AML-193 (cell line): ENCODE measurements around the gene OR4D1.
A peak's percentile ranks its signal among the peaks of the same experiment; 100 is the strongest.
"Not testable (repeated sequence)": the region's sequence is repeated elsewhere in the genome, so short reads cannot be mapped to it uniquely, and the experiment has no call there.

Experiments
- DNase-seq, 2 experiments: peaks; one replicate each; lab custom pipeline; 2025; lab: John Stamatoyannopoulos, UW

Gene OR4D1

GRCh38 chr17:58147930-58148434 lies at the start of gene OR4D1:
Gene OR4D1 (plus strand): TSS chr17:58148384. CDS start chr17:58155154, 6,770 bp downstream.
- DNase-seq: no peak

GRCh38 chr17:58100506-58100905 lies 47.7 kb upstream of the OR4D1 start:
- no peak for DNase-seq

- DNase-seq: not testable (repeated sequence)
These were observed 46.3 kb upstream of the OR4D1 start for GRCh38 chr17:58101898-58102297.

DNA sequence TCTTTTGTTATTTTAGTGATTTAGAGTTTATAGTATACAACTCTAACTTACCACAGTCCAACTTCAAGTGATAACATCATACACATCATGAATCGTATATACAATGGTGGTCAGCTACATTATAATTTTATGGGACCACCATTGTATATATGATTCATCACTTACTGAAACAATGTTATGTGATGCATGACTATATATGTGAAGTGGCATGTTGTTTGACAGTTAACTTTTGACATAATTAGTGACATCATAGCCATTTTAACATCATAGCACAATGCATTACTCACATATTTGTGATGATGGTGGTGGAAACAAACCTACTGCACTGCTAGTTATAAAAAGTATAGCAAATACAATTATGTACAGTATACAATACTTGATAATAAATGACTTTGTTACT lies 43.1 kb upstream of the OR4D1 start:
- no peak for DNase-seq

DNA sequence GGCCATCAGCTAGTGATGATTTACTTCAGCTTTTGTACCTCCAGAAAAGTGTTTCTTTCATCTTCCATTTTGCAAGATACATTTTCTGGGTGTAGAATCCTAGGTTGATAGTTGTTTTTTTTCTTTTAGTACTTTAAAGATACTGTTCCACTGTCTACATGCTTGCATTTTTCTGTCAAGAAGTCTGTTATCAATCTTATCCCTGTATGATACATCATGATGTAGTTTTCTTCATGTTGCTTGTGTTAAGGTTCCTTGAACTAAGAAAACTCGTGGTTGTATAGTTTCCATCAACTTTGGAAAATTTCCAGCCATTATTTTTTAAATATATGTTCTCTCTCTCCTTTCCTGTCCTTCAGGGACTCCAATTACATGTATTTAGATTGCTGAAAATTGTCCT lies 40.9 kb upstream of the OR4D1 start:
- DNase-seq: no peak

DNA sequence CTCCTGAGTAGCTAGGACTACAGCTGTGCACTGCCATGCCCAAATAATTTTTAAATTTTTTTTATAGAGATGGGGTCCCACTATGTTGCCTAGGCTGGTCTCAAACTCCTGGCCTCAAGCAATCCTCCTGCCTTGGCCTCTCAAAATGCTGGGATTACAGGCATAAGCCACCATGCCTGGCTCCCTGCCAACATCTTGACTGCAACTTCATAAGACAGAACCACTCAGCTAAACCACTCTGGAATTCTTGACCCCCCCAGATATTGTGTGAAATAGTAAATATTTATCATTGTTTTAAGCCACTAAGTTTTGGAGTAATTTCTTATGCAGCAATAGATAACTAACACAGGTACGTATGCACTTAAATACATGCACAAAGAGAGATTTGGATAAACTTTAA lies 39.0 kb upstream of the OR4D1 start:
- DNase-seq: no peak

DNA sequence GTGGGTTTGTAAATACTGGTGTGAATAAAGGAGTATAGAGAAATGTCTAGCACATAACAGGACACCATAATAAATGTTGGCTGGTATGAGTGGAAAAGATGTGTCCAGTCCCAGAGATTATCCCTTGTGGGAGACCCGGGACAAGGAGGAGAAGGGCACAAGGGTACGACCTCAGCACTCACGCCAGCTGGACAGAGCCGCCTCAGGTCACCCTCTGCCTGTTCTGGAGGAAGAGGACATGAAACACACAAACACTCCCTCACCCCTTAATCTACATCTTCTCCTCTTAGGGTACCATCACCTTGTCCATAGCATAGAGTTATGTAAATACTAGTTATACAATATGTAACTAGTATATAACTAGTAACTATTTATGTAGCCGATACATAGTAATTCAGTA lies 38.2 kb upstream of the OR4D1 start:
- DNase-seq: no peak

DNA sequence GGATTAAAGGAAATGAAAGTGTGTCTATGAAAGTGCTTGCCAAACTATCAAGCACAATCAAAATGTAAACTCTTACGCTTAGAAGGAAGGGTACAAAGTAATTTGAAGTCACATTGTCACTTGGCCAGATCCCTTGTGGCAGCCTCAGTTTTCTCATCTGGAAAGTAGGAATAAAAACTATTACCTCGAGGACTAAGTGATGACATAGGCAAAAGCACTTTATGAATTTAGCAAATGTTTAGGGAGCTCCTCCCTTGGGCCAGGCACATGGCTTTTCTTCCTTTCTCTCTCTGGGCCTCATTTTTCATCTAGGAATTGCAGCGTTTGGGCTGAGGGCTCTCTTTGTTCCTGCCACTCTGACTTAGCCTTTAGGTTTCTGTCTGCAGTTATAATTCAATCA lies 36.5 kb upstream of the OR4D1 start:
- DNase-seq: no peak

GRCh38 chr17:58112970-58113631 lies 35.1 kb upstream of the OR4D1 start:
- peak; percentile 71 to 72 for DNase-seq

GRCh38 chr17:58113947-58114346 lies 34.2 kb upstream of the OR4D1 start:
- no peak for DNase-seq

- DNase-seq: no peak
These were observed 30.8 kb upstream of the OR4D1 start for GRCh38 chr17:58117382-58117781.

GRCh38 chr17:58119491-58119890 lies 28.7 kb upstream of the OR4D1 start:
- DNase-seq: no peak

DNA sequence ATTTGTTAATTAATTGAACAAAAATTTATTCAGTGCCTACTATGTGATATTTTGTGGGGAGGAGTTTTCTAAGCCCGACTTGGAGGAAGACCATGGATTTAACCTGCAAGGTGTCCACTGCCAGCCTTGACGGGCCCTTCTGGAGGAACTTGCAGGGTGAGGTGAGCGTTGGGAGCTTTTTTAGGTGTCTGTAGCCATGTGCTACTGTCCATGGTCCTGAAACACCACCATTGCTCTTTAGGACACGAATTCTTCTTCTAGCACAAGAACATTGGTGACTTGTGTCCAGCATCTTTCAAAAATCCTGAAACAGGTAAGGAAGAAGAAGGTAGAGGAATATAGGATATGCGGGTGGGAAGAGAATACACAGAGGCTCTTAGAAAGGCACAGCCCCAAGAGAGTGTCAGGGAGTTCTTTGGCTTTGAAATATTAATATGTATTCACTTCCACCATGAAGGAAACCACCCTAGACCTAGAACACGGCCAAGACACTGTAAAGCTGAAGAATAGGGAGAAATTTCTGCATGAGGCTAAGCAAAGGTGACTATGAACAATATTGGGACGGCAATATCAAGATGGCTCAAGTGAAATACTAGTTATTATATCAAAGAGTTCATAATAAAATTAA lies 27.9 kb upstream of the OR4D1 start:
- DNase-seq: peak; percentile 56 to 69

DNA sequence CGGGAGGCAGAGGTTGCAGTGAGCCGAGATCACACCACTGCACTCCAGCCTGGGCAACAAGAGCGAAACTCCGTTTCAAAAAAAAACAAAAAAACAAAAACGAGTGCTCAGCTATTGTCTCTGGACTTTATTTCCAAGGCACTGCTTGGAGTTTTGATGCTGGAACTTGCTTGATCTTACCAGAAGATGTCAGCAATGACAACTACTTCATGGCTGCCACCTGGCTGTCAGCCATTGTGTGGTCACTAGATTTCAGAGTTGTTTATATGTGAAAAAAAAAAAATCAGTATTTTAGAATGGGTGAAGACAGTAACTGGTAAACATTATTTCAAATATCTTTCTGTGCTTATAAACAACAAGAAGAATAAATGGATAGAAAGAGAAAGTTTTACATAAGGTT lies 26.3 kb upstream of the OR4D1 start:
- peak; percentile 56 to 57 for DNase-seq

- DNase-seq: no peak
These were observed 20.3 kb upstream of the OR4D1 start for GRCh38 chr17:58127846-58128245.

GRCh38 chr17:58132697-58133096 lies 15.5 kb upstream of the OR4D1 start:
- not testable (repeated sequence) for DNase-seq

DNA sequence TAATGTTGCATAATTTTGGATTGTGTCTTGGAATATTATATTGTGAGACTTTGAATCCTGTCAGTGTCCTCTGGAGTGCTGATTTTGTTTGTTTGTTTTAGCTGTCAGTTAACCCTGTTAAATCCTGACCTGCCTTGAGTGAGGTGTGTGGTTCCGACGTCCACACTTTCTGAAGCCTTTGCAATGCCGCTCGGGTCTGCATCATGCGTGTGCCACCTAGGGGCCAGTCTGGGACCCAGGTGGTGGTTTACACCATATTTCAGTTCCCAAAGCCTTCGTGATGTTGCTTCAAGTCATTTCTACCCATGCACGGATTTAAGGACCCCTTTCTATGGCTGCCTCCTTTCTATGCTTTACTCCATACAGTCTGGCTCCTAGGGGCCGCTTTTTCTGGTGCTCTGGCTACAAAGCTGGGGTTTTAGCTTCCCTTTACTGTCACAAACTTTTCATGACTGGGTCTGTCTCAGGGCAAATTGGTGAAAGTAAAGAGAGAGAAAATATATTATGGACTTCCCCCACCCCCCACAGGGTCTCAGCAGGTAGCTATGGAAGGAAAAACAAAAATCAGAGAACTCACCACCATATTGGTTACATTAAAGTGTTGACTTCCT lies 11.4 kb upstream of the OR4D1 start:
- DNase-seq: no peak

- no peak for DNase-seq
These were observed 6.7 kb upstream of the OR4D1 start for GRCh38 chr17:58141505-58141904.

- not testable (repeated sequence) for DNase-seq
These were observed 4.8 kb upstream of the OR4D1 start for GRCh38 chr17:58143335-58143734.

DNA sequence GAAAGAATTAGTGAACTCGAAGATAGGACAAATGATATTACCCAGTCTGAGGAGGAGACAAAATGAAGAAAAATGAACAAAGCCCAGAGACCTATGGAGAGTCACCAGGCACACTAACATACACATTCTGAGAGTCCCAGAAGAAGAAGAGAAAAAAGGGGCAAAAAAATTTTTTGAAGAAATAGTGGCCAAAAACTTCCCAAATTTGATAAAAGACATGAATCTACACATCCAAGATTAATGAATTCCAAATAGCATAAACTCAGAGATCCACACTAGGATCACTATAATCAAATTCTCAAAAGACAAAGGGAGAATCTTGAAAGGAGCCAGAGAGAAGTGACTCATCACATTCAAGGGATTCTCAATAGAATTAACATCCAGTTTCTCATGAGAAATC lies 3.4 kb upstream of the OR4D1 start:
- DNase-seq: no peak

DNA sequence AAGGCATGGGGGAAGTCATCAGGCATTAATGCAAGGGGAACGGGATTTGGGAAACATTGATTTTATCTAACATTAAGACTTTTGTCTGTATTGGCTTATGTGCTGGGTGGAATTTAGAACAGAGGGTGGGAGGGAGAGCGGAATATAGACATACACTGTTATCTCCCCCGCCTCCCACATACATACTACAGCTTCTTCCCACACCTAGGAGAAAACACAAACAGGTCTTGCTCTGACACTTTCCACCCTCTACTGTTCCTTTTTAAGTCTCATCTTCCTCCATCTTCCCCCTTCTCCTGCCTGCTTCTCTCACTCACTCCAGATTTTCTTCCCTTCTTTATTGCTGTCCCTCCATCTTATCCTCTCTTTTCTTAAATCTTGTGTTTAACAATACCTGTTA lies 425 bp downstream of the OR4D1 start:
- no peak for DNase-seq

GRCh38 chr17:58150394-58150793 lies 2.2 kb downstream of the OR4D1 start:
- no peak for DNase-seq

DNA sequence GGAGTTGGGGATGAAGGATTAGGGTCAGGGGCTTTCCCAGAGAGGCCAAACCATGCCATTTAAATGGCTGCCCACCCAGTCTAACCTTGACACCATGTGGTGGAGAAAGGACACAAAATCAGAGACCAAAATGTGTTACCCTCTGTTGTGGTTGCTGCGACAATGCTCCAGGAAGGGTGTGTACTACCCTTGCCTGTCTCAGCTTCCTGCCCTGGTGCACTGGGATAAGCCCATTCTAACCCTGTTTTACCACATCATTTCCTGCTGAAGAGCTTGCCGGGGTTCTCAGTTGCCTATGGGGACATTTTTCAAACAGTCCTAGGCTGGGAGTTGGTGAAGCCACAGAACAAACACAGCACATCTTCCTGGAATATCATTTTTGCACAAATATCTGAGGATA lies 4.9 kb downstream of the OR4D1 start:
- DNase-seq: peak; percentile 35 to 50
